Heart left ventricle (tissue), 16 donors: Measurements from ENCODE around the gene TMC5. TPM values are rescaled to one million over a fixed set of nuclear protein-coding genes. Genes with fewer than 3 reads are reported as not detected.

ENCODE experiments used
- ATAC-seq, 4 donors: fragments of 200-7000 bp; cut with Tn5 transposase; one replicate each; pipeline ENCODE4 v1.9.1; 2020 to 2022; ENCODE audit warnings: moderate library complexity in 4 of 4, mild to moderate bottlenecking in 3 of 4, moderate number of reproducible peaks in 1 of 4
- DNase-seq, 5 donors: peaks; one replicate each; pipeline ENCODE4 v3.0.0-alpha.2; 2020
- H3K27ac ChIP-seq, 12 donors: fragments of 200-600 bp; sonication (generic) in 4 of 12; one replicate each; pipeline versions ENCODE4 v1.5.0 to v1.8.0; 2016 to 2022; ENCODE audit warnings: mild to moderate bottlenecking in 2 of 12
- H3K27me3 ChIP-seq, 9 donors: fragments of 200-600 bp; sonication (generic) in 2 of 9; one replicate each; pipeline versions ENCODE4 v1.5.1 to v1.8.0; 2016 to 2022; ENCODE audit warnings: mild to moderate bottlenecking in 3 of 9
- H3K36me3 ChIP-seq, 9 donors: fragments of 200-600 bp; sonication (generic) in 2 of 9; one replicate each; pipeline versions ENCODE4 v1.5.0 to v1.8.0; 2018 to 2022; ENCODE audit warnings: mild to moderate bottlenecking in 2 of 9
- H3K4me1 ChIP-seq, 12 donors: fragments of 200-600 bp; sonication (generic) in 4 of 12; one replicate each; pipeline versions ENCODE4 v1.5.0 to v1.8.0; 2016 to 2022; ENCODE audit warnings: mild to moderate bottlenecking in 3 of 12
- H3K4me3 ChIP-seq, 12 donors: fragments of 200-600 bp; sonication (generic) in 4 of 12; one replicate each; pipeline versions ENCODE4 v1.5.0 to v1.8.0; 2017 to 2022; ENCODE audit warnings: mild to moderate bottlenecking in 9 of 12, moderate library complexity in 4 of 12
- H3K9me3 ChIP-seq, 12 donors: fragments of 200-600 bp; sonication (generic) in 4 of 12; one replicate each; pipeline versions ENCODE4 v1.5.0 to v1.8.0; 2016 to 2022; ENCODE audit warnings: mild to moderate bottlenecking in 1 of 12
- CTCF ChIP-seq, 12 donors: fragments of 200-600 bp; sonication (generic) in 4 of 12; IDR thresholded peaks; one replicate each; pipeline versions ENCODE4 v1.5.0 to v1.8.0; 2018 to 2022; ENCODE audit warnings: antibody characterized with exemption in 12 of 12, mild to moderate bottlenecking in 5 of 12
- POLR2A ChIP-seq, 2 donors: fragments of 450-650 bp; IDR thresholded peaks; one replicate each; pipeline ENCODE4 v1.6.1; 2017; ENCODE audit warnings: antibody characterized with exemption in 2 of 2, mild to moderate bottlenecking in 2 of 2, moderate library complexity in 2 of 2
- WGBS, 4 donors: extraction: QIAGEN DNeasy Blood & Tissue Kit in 2 of 4; methylation state at CpG; one replicate each; pipeline versions ENCODE4 v1.1.5 to v1.1.7; 2013 to 2018; 5-methylcytosine and 5-hydroxymethylcytosine counted together
- intact Hi-C, 10 donors: fragments of 100-400 bp; cut with DNase I; formaldehyde crosslinking; loops; one replicate each; pipeline versions ENCODE4 v1.11.1 to v1.14.2; 2022
- polyA plus RNA-seq, 2 donors: library from polyadenylated mRNA; stranded (reverse); fragments of 200-250 nt; gene quantifications; one replicate each; pipeline ENCODE4 v1.2.3, GENCODE V29; 2013
- total RNA-seq, 9 donors: library from RNA; depleted of rRNA in 2 of 9; stranded (reverse); fragments of >200 nt in 2 of 9; fragmentation: NEBNext Ultra II Directional in 3 of 9; extraction: Animal tissue kit (Norgen Biotek cat#: 25700) in 3 of 9; gene quantifications; one replicate each; pipeline versions ENCODE4 v1.1.0 to v1.2.4, GENCODE V29; 2016 to 2023
- donor health status: ischemic (EF 13 %, LVEDD 7.1; RV severe dilation, severe dysfunction).
- donor health status: healthy with polysubstance abuse.
- donor health status: DM: no; HTN: yes; CAD: no.
- donor health status: DM: no; HTN: no; CAD: no.
- donor health status: ischemic (EF 25% LVEDD 6.9; RV normal size, moderate dysfunction).
- donor health status: ischemic (EF 25% LVEDD 5.7; RV mildly dilated, moderate dysfunction).
- donor health status: healthy.
- donor health status: DM: yes; HTN: yes; CAD: no.
- donor health status: ischemic (EF 35%, LVEDD 5.7; RV mildly dilated, moderate dysfunction).
- donor health status: nonischemic (EF 11% LVEDD 7.7; RV severe dilation, severe dysfunction).
- donor health status: DM: yes; HTN: yes; CAD: no.
- donor health status: PGD.
- donor health status: ischemic (EF 29% LVEDD 5.4; RV normal size, mild dysfunction).
- donor health status: nonischemic (EF 23%, LVEDD 6.1; RV moderate dilation, normal function).

TMC5 gene
- total and polyA plus RNA-seq, 11 donors: 1.8 TPM; not detected in 10

- no peaks in the 10 kb centered on the region for H3K36me3 ChIP-seq
- no peak overlapping the region for H3K27ac ChIP-seq
- 51 to 63% (median 60%) methylated on average over 1 of the region's 1 CpG for whole genome bisulfite sequencing, 4 donors
- intact Hi-C loops: loop anchor here in 1 of 10 donors (10.0 kb wide), 1 partner anchor 49 kb away; no protein-coding TSS in a partner anchor
- no peaks in the 10 kb centered on the region for H3K4me1 ChIP-seq
- no peak overlapping the region for H3K4me3 ChIP-seq
- DNase-seq (no peak), ATAC-seq (no peak)
- peaks cover 0 to 9% (median 0%) of the 10 kb centered on the region in 9 donors for H3K27me3 ChIP-seq
- peaks cover 0 to 5% (median 0%) of the 10 kb centered on the region in 12 donors for H3K9me3 ChIP-seq
- TF ChIP-seq CTCF (IDR thresholded peaks at IDR 0.05): no peak
- no peak for TF ChIP-seq POLR2A (IDR thresholded peaks at IDR 0.05)
These were observed 26.0 kb downstream of the TMC5 start for GRCh38 chr16:19443659-19444058.

GRCh38 chr16:19446300-19446846 is 28.7 kb downstream of the TMC5 start:
- intact Hi-C loops: loop anchor here in 1 of 10 donors (10.0 kb wide), 1 partner anchor 52 kb away; no protein-coding TSS in a partner anchor
- 52 to 59% (median 56%) methylated on average over 4 of the region's 4 CpGs for WGBS, 4 donors
- no peak overlapping the region for H3K27ac ChIP-seq
- TF ChIP-seq CTCF (IDR thresholded peaks at IDR 0.05) (no peak), POLR2A (IDR thresholded peaks at IDR 0.05) (no peak)
- H3K4me3 ChIP-seq: no peak overlapping the region
- H3K36me3 ChIP-seq: no peaks in the 10 kb centered on the region
- H3K9me3 ChIP-seq: peaks cover 0 to 5% (median 0%) of the 10 kb centered on the region in 12 donors
- no peak for DNase-seq
- peaks cover 0 to 9% (median 0%) of the 10 kb centered on the region in 9 donors for H3K27me3 ChIP-seq
- H3K4me1 ChIP-seq: no peaks in the 10 kb centered on the region
- no peak for ATAC-seq

GRCh38 chr16:19446886-19447285 is 29.2 kb downstream of the TMC5 start:
- H3K9me3 ChIP-seq: peaks cover 0 to 5% (median 0%) of the 10 kb centered on the region in 12 donors
- H3K4me3 ChIP-seq: no peak overlapping the region
- ATAC-seq: no peak
- 90 to 94% (median 92%) methylated on average over 5 of the region's 5 CpGs for WGBS, 4 donors
- no peak for DNase-seq
- no peaks in the 10 kb centered on the region for H3K4me1 ChIP-seq
- H3K36me3 ChIP-seq: no peaks in the 10 kb centered on the region
- no peak for TF ChIP-seq POLR2A (IDR thresholded peaks at IDR 0.05)
- TF ChIP-seq CTCF (IDR thresholded peaks at IDR 0.05): no peak
- peaks cover 0 to 10% (median 0%) of the 10 kb centered on the region in 9 donors for H3K27me3 ChIP-seq
- intact Hi-C loops: loop anchor here in 1 of 10 donors (10.0 kb wide), 1 partner anchor 52 kb away; no protein-coding TSS in a partner anchor
- H3K27ac ChIP-seq: no peak overlapping the region

- intact Hi-C loops: no loop called here
These were observed 32.5 kb downstream of the TMC5 start for GRCh38 chr16:19450186-19450585.

More at GRCh38 chr16:19450186-19450585, 32.5 kb downstream of the TMC5 start:
- WGBS, 4 donors: 62 to 84% (median 79%) methylated on average over 3 of the region's 3 CpGs
- Histone ChIP-seq H3K27ac (no peak overlapping the region), H3K36me3 (no peaks in the 10 kb centered on the region), H3K4me3 (no peak overlapping the region), H3K27me3 (peaks cover 0 to 11% (median 0%) of the 10 kb centered on the region in 9 donors), H3K9me3 (peaks cover 0 to 5% (median 0%) of the 10 kb centered on the region in 12 donors), H3K4me1 (no peaks in the 10 kb centered on the region)
- ATAC-seq: no peak
- TF ChIP-seq POLR2A (IDR thresholded peaks at IDR 0.05) (no peak), CTCF (IDR thresholded peaks at IDR 0.05) (no peak)
- no peak for DNase-seq
